ENCODE measurements around the gene SLC36A3.

SLC36A3 gene

GRCh38 chr5:151251621-151252020 is 51.9 kb downstream of the SLC36A3 start:
- Histone ChIP-seq H3K18ac (ENCODE audit: low read length) (no peak overlapping the region), H4K8ac (ENCODE audit: low read depth, low read length) (no peak overlapping the region), H2BK5ac (ENCODE audit: low read length) (no peak overlapping the region), H3K9ac (ENCODE audit: low read depth, low read length, poor library complexity) (no peak overlapping the region), H3K23ac (ENCODE audit: low read depth, low read length, poor library complexity) (no peak overlapping the region), H3K79me1 (ENCODE audit: low read depth, low read length) (no peaks in the 10 kb centered on the region), H3K4me2 (ENCODE audit: insufficient read depth, low read length, poor library complexity, severe bottlenecking) (no peak overlapping the region), H3K27ac (replicated peaks; ENCODE audit: low read length) (no peak overlapping the region), H2AFZ (ENCODE audit: low read length) (no peak overlapping the region), H3K14ac (ENCODE audit: low read length) (no peak overlapping the region), H3K4ac (ENCODE audit: low read length) (no peak overlapping the region), H3K4me1 (ENCODE audit: control insufficient read depth in 2 of 2, insufficient read depth in 1 of 2, low read depth in 1 of 2, low read length in 2 of 2) (peaks cover 0 to 4% of the 10 kb centered on the region in 2 donors), H3K27me3 (ENCODE audit: control insufficient read depth in 3 of 3, insufficient read depth in 3 of 3, low read depth in 1 of 3, low read length in 3 of 3) (peaks cover 0 to 19% (median 0%) of the 10 kb centered on the region in 3 experiments), H2AK5ac (ENCODE audit: low read depth, low read length) (no peak overlapping the region), H4K91ac (ENCODE audit: low read depth, low read length, poor library complexity) (no peak overlapping the region), H3K4me3 (ENCODE audit: low read length in 2 of 2) (no peak overlapping the region), H2BK15ac (ENCODE audit: low read length) (no peak overlapping the region), H3K36me3 (replicated peaks in 1 of 2; ENCODE audit: control insufficient read depth in 2 of 2, insufficient read depth in 2 of 2, low read length in 2 of 2) (no peaks in the 10 kb centered on the region), H2BK120ac (ENCODE audit: low read depth, low read length) (no peak overlapping the region), H3K9me3 (replicated peaks in 1 of 2; ENCODE audit: control insufficient read depth in 2 of 2, insufficient read depth in 1 of 2, low read depth in 1 of 2, low read length in 2 of 2) (no peaks in the 10 kb centered on the region), H2BK12ac (ENCODE audit: low read length) (no peak overlapping the region)
- no CpG with 5 or more reads among the region's 4 CpGs for whole genome bisulfite sequencing, 2 donors (ENCODE audit: extremely low coverage in 2 of 2, insufficient read length in 2 of 2, insufficient replicate concordance in 1 of 2)
- no peak for DNase-seq (ENCODE audit: low spot score)

GRCh38 chr5:151251001-151251551 is 52.5 kb downstream of the SLC36A3 start:
- Histone ChIP-seq H3K79me1 (ENCODE audit: low read depth, low read length) (no peaks in the 10 kb centered on the region), H3K4ac (ENCODE audit: low read length) (no peak overlapping the region), H3K4me1 (ENCODE audit: control insufficient read depth in 2 of 2, insufficient read depth in 1 of 2, low read depth in 1 of 2, low read length in 2 of 2) (peaks cover 0 to 4% of the 10 kb centered on the region in 2 donors), H2AFZ (ENCODE audit: low read length) (no peak overlapping the region), H2BK15ac (ENCODE audit: low read length) (no peak overlapping the region), H3K14ac (ENCODE audit: low read length) (no peak overlapping the region), H4K8ac (ENCODE audit: low read depth, low read length) (no peak overlapping the region), H3K36me3 (replicated peaks in 1 of 2; ENCODE audit: control insufficient read depth in 2 of 2, insufficient read depth in 2 of 2, low read length in 2 of 2) (no peaks in the 10 kb centered on the region), H3K9ac (ENCODE audit: low read depth, low read length, poor library complexity) (no peak overlapping the region), H3K27me3 (ENCODE audit: control insufficient read depth in 3 of 3, insufficient read depth in 3 of 3, low read depth in 1 of 3, low read length in 3 of 3) (peaks cover 0 to 25% (median 0%) of the 10 kb centered on the region in 3 experiments), H2BK12ac (ENCODE audit: low read length) (no peak overlapping the region), H2AK5ac (ENCODE audit: low read depth, low read length) (no peak overlapping the region), H3K9me3 (replicated peaks in 1 of 2; ENCODE audit: control insufficient read depth in 2 of 2, insufficient read depth in 1 of 2, low read depth in 1 of 2, low read length in 2 of 2) (no peaks in the 10 kb centered on the region), H3K27ac (replicated peaks; ENCODE audit: low read length) (no peak overlapping the region), H3K18ac (ENCODE audit: low read length) (no peak overlapping the region), H3K4me3 (ENCODE audit: low read length in 2 of 2) (no peak overlapping the region), H3K23ac (ENCODE audit: low read depth, low read length, poor library complexity) (no peak overlapping the region), H2BK120ac (ENCODE audit: low read depth, low read length) (no peak overlapping the region), H4K91ac (ENCODE audit: low read depth, low read length, poor library complexity) (no peak overlapping the region), H2BK5ac (ENCODE audit: low read length) (no peak overlapping the region), H3K4me2 (ENCODE audit: insufficient read depth, low read length, poor library complexity, severe bottlenecking) (no peak overlapping the region)
- no CpG with 5 or more reads among the region's 5 CpGs for WGBS, 2 donors (ENCODE audit: extremely low coverage in 2 of 2, insufficient read length in 2 of 2, insufficient replicate concordance in 1 of 2)
- DNase-seq (ENCODE audit: low spot score): no peak

GRCh38 chr5:151250346-151251000 is 53.1 kb downstream of the SLC36A3 start:
- H3K27ac ChIP-seq (replicated peaks; ENCODE audit: low read length): no peak overlapping the region
- H3K36me3 ChIP-seq (replicated peaks in 1 of 2; ENCODE audit: control insufficient read depth in 2 of 2, insufficient read depth in 2 of 2, low read length in 2 of 2): no peaks in the 10 kb centered on the region
- no CpG with 5 or more reads among the region's 10 CpGs for WGBS, 2 donors (ENCODE audit: extremely low coverage in 2 of 2, insufficient read length in 2 of 2, insufficient replicate concordance in 1 of 2)

GRCh38 chr5:151249281-151249680 is 54.3 kb downstream of the SLC36A3 start:
- DNase-seq (ENCODE audit: low spot score): no peak
- no peak overlapping the region for H3K4ac ChIP-seq (ENCODE audit: low read length)
- no peak overlapping the region for H2BK12ac ChIP-seq (ENCODE audit: low read length)
- H3K23ac ChIP-seq (ENCODE audit: low read depth, low read length, poor library complexity): no peak overlapping the region
- H3K9me3 ChIP-seq (replicated peaks in 1 of 2; ENCODE audit: control insufficient read depth in 2 of 2, insufficient read depth in 1 of 2, low read depth in 1 of 2, low read length in 2 of 2): no peaks in the 10 kb centered on the region
- no peak overlapping the region for H3K9ac ChIP-seq (ENCODE audit: low read depth, low read length, poor library complexity)
- no peak overlapping the region for H2BK5ac ChIP-seq (ENCODE audit: low read length)
- WGBS, 2 donors (ENCODE audit: extremely low coverage in 2 of 2, insufficient read length in 2 of 2, insufficient replicate concordance in 1 of 2): no CpG with 5 or more reads among the region's 5 CpGs
- no peak overlapping the region for H2BK15ac ChIP-seq (ENCODE audit: low read length)
- H3K18ac ChIP-seq (ENCODE audit: low read length): no peak overlapping the region
- H4K91ac ChIP-seq (ENCODE audit: low read depth, low read length, poor library complexity): no peak overlapping the region
- H2AK5ac ChIP-seq (ENCODE audit: low read depth, low read length): no peak overlapping the region
- no peak overlapping the region for H3K27ac ChIP-seq (replicated peaks; ENCODE audit: low read length)
- no peak overlapping the region for H3K14ac ChIP-seq (ENCODE audit: low read length)
- H3K36me3 ChIP-seq (replicated peaks in 1 of 2; ENCODE audit: control insufficient read depth in 2 of 2, insufficient read depth in 2 of 2, low read length in 2 of 2): no peaks in the 10 kb centered on the region
- H2AFZ ChIP-seq (ENCODE audit: low read length): no peak overlapping the region
- no peak overlapping the region for H3K4me2 ChIP-seq (ENCODE audit: insufficient read depth, low read length, poor library complexity, severe bottlenecking)
- no peak overlapping the region for H3K4me3 ChIP-seq (ENCODE audit: low read length in 2 of 2)
- no peak overlapping the region for H4K8ac ChIP-seq (ENCODE audit: low read depth, low read length)
- peaks cover 0 to 4% of the 10 kb centered on the region in 2 donors for H3K4me1 ChIP-seq (ENCODE audit: control insufficient read depth in 2 of 2, insufficient read depth in 1 of 2, low read depth in 1 of 2, low read length in 2 of 2)
- H2BK120ac ChIP-seq (ENCODE audit: low read depth, low read length): no peak overlapping the region
- no peaks in the 10 kb centered on the region for H3K79me1 ChIP-seq (ENCODE audit: low read depth, low read length)
- peaks cover 0 to 28% (median 0%) of the 10 kb centered on the region in 3 experiments for H3K27me3 ChIP-seq (ENCODE audit: control insufficient read depth in 3 of 3, insufficient read depth in 3 of 3, low read depth in 1 of 3, low read length in 3 of 3)

More at GRCh38 chr5:151250346-151251000, 53.1 kb downstream of the SLC36A3 start:
- no peak overlapping the region for H4K8ac ChIP-seq (ENCODE audit: low read depth, low read length)
- no peaks in the 10 kb centered on the region for H3K79me1 ChIP-seq (ENCODE audit: low read depth, low read length)
- H2AFZ ChIP-seq (ENCODE audit: low read length): no peak overlapping the region
- H2BK5ac ChIP-seq (ENCODE audit: low read length): no peak overlapping the region
- no peak overlapping the region for H2BK120ac ChIP-seq (ENCODE audit: low read depth, low read length)
- no peak overlapping the region for H2AK5ac ChIP-seq (ENCODE audit: low read depth, low read length)
- DNase-seq (ENCODE audit: low spot score): no peak
- H3K4me1 ChIP-seq (ENCODE audit: control insufficient read depth in 2 of 2, insufficient read depth in 1 of 2, low read depth in 1 of 2, low read length in 2 of 2): peaks cover 0 to 4% of the 10 kb centered on the region in 2 donors
- H2BK15ac ChIP-seq (ENCODE audit: low read length): no peak overlapping the region
- peaks cover 0 to 28% (median 0%) of the 10 kb centered on the region in 3 experiments for H3K27me3 ChIP-seq (ENCODE audit: control insufficient read depth in 3 of 3, insufficient read depth in 3 of 3, low read depth in 1 of 3, low read length in 3 of 3)
- no peaks in the 10 kb centered on the region for H3K9me3 ChIP-seq (replicated peaks in 1 of 2; ENCODE audit: control insufficient read depth in 2 of 2, insufficient read depth in 1 of 2, low read depth in 1 of 2, low read length in 2 of 2)
- H3K4me3 ChIP-seq (ENCODE audit: low read length in 2 of 2): no peak overlapping the region
- H3K23ac ChIP-seq (ENCODE audit: low read depth, low read length, poor library complexity): no peak overlapping the region
- H4K91ac ChIP-seq (ENCODE audit: low read depth, low read length, poor library complexity): no peak overlapping the region
- no peak overlapping the region for H3K4ac ChIP-seq (ENCODE audit: low read length)
- H3K4me2 ChIP-seq (ENCODE audit: insufficient read depth, low read length, poor library complexity, severe bottlenecking): no peak overlapping the region
- no peak overlapping the region for H2BK12ac ChIP-seq (ENCODE audit: low read length)
- no peak overlapping the region for H3K18ac ChIP-seq (ENCODE audit: low read length)
- no peak overlapping the region for H3K9ac ChIP-seq (ENCODE audit: low read depth, low read length, poor library complexity)
- H3K14ac ChIP-seq (ENCODE audit: low read length): no peak overlapping the region

Measured in neuronal stem cell (in vitro differentiated cells).